ENCODE measurements around the gene PTTG1IP.

GRCh38 chr21:44840771-44841170, 32.7 kb downstream of the PTTG1IP start:
- TF ChIP-seq SUZ12 (IDR thresholded peaks at IDR 0.05; ENCODE audit: extremely low read depth, insufficient read depth, insufficient read length) (no peak), ZNF274 (IDR thresholded peaks at IDR 0.05; ENCODE audit: low read depth, low read length) (no peak)
